ENCODE measurements around the gene IFITM2.
A peak's percentile ranks its signal among the peaks of the same experiment; 100 is the strongest.

- TF ChIP-seq CTCF (IDR thresholded peaks at IDR 0.05 in 8 of 11, conservative IDR thresholded peaks at IDR 0.05 in 3 of 11) (no peak), POLR2A (IDR thresholded peaks at IDR 0.05) (no peak), POLR2AphosphoS5 (IDR thresholded peaks at IDR 0.05) (peak in 2 of 3 donors; percentile 53 to 60)
Measured at GRCh38 chr11:330694-331357, 23.2 kb downstream of the IFITM2 start.

Measured in spleen (tissue), 7 donors.